GM12878 (cell line): Measurements from ENCODE around the gene PROM1.

Source experiments
- CHD2 ChIP-seq: IDR thresholded peaks from 2 replicates; pipeline ENCODE4 v1.6.1; 2011; ENCODE audit warnings: low read depth, low read length, improper control_type of control experiment, borderline replicate concordance
- EGR1 ChIP-seq, 2 experiments: IDR thresholded peaks; 1 replicate in 1 of 2; 2 replicates in 1 of 2; pipeline ENCODE4 v1.6.1; 2011 to 2012; ENCODE audit warnings: low read depth in 2 of 2, low read length in 2 of 2, borderline replicate concordance in 1 of 2, mild to moderate bottlenecking in 1 of 2, moderate library complexity in 1 of 2
- KDM1A ChIP-seq: fragments of 200-600 bp; sonication (generic); IDR thresholded peaks from 2 replicates; pipeline ENCODE4 v1.6.1; 2016; ENCODE audit warnings: borderline replicate concordance
- POLR2A ChIP-seq: IDR thresholded peaks from 2 replicates; pipeline ENCODE4 v1.6.1; 2011; ENCODE audit warnings: low read depth, mild to moderate bottlenecking, low read length
- TF ChIP-seq, protein P1 (sequence below), 3 experiments: IDR thresholded peaks in 2 of 3; conservative IDR thresholded peaks in 1 of 3; 2 replicates each; pipeline ENCODE4 v1.5.1; 2011; ENCODE audit warnings: low read depth in 3 of 3, low read length in 3 of 3, mild to moderate bottlenecking in 3 of 3, control low read depth in 2 of 3, moderate library complexity in 2 of 3, inconsistent platforms in 1 of 3, mixed read lengths in 1 of 3; ENCODE audit not compliant: control insufficient read depth in 2 of 3, insufficient read depth in 1 of 3; ENCODE audit errors: extremely low read depth in 1 of 3

DNA sequence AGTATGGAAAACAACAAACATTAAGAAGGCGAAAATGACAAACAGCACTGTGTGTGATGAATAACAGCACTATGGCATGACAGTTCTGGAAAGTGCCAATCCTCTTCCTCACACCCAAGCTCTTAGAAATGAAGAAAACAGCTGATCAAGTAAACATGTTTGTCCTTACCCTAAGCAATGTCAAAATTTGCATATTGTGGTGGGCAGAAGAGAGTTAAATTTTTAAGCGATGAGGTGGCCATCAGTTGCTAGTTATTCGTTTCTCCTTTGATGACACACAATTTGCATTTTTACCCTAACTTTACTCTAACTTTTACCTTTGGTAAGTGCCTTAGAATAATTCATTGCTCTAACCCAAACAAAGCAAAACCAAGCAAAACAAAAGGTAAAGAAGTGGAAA is 8.8 kb downstream of the PROM1 start:
- no peak for TF ChIP-seq CHD2
- TF ChIP-seq, protein P1, sequence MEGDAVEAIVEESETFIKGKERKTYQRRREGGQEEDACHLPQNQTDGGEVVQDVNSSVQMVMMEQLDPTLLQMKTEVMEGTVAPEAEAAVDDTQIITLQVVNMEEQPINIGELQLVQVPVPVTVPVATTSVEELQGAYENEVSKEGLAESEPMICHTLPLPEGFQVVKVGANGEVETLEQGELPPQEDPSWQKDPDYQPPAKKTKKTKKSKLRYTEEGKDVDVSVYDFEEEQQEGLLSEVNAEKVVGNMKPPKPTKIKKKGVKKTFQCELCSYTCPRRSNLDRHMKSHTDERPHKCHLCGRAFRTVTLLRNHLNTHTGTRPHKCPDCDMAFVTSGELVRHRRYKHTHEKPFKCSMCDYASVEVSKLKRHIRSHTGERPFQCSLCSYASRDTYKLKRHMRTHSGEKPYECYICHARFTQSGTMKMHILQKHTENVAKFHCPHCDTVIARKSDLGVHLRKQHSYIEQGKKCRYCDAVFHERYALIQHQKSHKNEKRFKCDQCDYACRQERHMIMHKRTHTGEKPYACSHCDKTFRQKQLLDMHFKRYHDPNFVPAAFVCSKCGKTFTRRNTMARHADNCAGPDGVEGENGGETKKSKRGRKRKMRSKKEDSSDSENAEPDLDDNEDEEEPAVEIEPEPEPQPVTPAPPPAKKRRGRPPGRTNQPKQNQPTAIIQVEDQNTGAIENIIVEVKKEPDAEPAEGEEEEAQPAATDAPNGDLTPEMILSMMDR (IDR thresholded peaks at IDR 0.05 in 2 of 3, conservative IDR thresholded peaks at IDR 0.05 in 1 of 3; ENCODE audit: control insufficient read depth in 2 of 3, extremely low read depth in 1 of 3, insufficient read depth in 1 of 3, low read depth in 3 of 3, low read length in 3 of 3): no peak
- TF ChIP-seq KDM1A: no peak
- no peak for TF ChIP-seq EGR1 (IDR thresholded peaks at IDR 0.05; ENCODE audit: borderline replicate concordance in 1 of 2, low read depth in 2 of 2, low read length in 2 of 2)
- TF ChIP-seq POLR2A: no peak
